HG03571 (cell line): Measurements from ENCODE around the gene MIER1.
"Not testable (repeated sequence)": the region's sequence is repeated elsewhere in the genome, so short reads cannot be mapped to it uniquely, and the experiment has no call there.

Experiments
- ATAC-seq: cut with Tn5 transposase; IDR thresholded peaks from one replicate; pipeline ENCODE4 v1.9.1; 2021; ENCODE audit not compliant: unreplicated experiment

MIER1 gene

DNA sequence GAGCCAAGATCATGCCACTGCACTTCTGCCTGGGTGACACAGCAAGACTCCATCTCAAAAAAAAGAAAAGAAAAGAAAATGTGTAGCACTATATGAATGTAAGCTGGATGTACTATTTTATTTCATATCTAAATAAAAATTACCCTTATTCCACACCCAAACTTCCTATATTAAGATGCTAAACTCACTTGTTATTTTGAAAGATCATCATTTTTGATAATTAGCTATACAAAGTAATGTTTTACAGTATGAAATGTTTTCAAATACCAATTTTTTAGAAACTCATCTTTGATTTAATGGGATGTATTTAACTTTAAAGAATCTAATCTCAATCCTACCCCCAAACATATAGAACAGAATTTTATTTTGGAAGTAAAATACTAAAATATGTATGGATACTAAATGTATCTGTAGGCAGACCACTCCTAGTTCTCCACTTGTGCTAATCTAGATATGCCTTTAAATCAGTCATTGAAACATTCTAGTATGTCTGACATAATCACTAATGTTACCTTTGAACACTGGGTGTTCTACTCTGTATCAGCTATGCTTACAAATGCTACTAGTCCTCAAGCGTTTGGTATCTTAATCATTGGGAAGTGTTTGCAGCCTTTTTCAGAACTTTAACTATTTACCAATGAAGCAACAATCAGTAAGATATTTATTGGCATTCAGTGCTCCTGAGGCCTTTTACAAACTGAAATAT is 12.9 kb downstream of the MIER1 start:
- no peak for ATAC-seq

DNA sequence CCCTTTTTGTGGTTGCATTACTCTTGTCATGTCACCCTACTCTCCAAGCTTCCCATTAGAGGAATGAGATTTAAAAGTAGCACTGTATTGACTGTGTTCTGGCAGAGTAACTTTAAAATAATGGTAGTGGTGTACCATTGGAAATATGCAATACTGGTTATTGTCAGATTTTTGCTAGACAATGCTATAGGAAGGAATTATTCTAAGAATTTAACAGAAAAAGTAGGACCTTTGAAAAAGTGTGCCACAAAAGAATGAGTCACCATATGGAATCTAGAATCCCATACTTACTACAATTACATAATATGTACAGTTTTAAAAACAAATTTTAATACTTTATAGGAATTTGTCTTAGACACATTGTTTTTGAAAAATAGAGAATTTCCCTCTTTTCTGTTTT is 13.8 kb downstream of the MIER1 start:
- no peak for ATAC-seq

DNA sequence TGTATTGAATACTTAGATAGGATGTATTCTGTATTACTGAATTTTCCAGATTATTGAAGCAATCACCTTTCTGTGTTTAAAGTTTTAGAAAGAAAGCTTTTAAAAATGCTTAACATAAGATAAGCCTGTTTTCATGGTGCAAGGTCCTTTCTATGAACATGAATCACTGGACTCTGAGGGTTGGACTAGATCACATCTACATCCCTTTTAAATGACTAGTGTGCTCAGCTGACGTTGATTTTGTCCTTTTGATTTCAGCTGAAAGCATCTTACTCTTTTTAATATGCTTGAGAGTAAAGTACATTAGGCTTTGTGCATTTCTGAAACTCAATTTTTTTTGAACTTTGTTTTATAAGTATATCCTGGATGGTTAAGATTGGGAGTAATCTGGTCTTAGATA is 16.2 kb downstream of the MIER1 start:
- ATAC-seq, result no peak

DNA sequence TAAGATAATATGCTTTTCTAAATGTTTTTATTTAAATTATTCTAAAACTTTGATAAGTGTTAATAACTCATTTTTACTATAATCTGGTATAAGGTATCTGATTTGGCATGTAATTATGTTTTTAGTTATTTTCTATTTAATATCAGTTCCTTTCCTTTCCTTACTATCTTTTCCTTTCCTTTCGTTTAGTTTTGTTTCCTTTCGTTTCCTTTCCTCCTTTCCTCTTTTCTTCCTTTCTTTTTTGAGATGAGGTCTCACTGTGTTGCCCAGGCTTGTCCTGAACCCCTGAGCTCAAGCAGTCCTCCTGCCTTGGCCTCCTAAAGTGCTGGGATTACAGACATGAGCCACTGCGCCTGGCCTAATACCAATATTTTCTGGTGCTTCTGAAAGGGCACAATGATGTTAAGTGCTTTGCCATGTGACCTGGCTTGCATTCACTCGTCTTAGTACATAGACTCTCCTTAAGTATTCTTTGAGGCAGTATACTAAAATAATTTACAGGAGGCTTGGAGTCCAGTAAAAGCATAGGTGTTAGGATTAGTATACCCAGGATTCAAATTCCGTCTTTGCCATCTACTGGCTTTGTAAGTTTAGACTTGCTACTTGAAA is 18.7 kb downstream of the MIER1 start:
- no peak for ATAC-seq

DNA sequence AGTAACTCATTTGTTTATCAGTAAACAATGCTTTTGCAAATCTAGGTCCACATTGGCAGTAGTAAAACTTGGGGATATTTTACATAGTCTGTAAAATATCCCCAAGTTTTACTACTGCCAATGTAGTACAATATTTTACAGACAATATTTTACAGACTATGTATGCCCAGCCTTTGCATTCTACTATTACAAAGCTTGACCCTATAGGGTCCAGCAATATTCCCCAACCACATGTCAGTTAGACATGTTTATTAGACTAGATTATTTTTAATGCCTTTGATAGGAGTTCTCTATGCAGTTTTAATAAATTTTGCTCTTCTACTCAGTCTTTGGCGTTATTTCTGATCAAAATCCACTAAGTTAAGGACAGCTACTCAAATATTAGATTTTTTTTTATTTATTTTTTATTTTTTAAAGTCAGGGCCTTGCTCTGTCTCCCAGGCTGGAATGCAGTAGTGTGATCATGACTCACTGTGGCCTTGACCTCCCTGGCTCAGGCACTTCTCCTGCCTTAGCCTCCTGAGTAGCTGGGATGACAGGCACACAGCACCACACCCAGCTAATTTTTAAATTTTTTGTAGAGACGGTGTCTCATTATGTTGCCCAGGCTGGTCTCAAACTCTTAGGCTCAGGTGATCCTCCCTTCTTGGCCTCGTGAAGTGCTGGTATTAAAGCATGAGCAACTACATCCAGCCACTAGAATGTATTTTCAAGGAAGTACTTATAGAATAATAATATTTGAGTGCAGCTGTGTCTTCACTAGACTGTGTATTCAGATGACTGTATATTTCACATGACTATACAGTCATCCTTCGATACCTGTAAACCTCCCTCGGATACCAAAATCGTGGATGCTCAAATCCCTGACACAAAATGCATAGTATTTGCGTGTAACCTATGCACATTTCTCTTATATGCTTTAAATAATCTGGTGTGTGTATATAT is 19.8 kb downstream of the MIER1 start:
- ATAC-seq, result no peak

DNA sequence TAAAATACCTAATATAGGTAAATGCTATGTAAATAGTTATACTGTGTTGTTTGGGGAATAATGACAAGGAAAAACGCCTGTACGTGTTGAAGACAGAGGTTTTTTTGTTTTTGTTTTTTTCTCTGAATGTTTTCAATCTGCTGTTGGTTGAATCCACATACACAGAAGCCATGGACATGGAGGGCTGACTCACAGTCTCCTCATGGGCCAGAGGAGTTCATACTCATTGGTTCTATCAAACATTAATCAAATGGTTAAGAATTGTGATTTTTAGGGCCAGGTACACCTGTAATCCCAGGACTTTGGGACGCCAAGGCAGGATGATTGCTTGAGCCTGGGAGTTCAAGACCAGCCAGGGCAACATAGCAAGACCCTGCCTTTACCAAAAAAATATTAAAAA is 20.5 kb downstream of the MIER1 start:
- no peak for ATAC-seq

DNA sequence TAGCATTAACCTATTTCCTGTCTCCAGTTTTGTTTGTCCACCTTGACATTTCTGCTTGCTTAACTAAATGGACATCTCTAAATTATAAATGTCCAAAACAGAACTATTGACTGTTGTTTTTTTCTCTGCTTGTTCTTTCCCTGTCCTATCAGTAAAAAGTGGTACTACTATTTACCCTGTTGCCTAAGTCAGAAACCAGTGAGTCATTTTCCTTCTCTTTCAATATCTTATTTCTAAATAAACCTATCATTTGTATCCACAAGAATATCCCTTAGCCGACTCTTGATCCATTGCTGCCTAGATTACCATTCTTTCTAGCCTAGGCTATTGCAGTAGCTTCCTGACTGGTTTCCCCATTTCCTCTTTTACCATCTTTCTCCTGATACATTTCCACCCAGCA is 22.5 kb downstream of the MIER1 start:
- ATAC-seq, result no peak

DNA sequence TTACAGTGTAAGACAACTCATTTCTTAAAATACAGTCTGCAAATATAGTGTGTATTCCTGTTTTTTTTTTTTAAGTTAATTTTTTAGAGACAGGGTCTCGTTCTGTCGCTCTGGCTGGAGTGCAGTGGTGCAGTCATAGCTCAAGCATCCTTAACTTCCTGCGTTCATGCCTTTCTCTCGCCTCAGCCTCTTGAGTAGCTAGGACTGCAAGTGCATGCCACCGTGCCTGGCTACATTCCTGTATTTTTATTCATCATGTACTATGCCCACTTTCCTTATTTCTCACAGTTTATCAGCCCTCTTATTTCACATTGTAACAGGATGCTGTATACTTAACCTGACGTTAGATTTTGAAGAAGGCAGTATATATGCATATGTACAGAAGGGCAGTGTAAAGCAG is 26.7 kb downstream of the MIER1 start:
- no peak for ATAC-seq

DNA sequence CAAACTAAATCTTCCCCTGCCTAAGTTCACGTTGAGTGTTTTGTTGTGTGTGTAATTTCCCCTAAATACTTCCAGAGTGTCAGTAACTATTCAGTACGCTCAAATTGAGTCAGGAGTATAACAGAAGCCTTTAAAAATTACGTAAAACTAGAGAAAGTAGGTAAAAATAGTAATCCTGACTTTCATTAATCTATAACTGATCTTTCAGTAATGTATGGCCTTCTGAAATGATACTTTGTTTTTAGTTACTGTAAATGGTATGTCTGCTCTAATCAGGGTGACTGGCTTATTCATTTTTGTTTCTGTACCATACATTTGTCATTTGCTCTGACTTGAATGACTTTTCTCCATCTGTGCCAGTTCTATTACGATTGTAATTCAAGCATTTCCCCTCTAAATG is 29.4 kb downstream of the MIER1 start:
- ATAC-seq, result peak; percentile 88

DNA sequence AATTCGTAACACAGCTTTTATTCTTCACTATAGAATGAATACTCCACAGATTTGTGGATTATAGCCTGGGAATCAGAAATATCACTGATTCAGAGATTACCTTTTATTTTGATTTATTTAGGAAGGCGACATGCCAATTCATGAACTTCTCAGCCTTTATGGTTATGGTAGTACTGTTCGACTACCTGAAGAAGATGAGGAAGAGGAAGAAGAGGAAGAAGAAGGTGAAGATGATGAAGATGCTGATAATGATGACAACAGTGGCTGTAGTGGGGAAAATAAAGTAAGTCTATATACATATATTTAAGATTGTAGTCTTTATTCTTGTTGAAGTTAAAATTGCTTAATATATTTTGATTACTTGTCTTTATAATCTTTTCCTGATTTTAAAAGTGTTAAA is 33.1 kb downstream of the MIER1 start:
- no peak for ATAC-seq

DNA sequence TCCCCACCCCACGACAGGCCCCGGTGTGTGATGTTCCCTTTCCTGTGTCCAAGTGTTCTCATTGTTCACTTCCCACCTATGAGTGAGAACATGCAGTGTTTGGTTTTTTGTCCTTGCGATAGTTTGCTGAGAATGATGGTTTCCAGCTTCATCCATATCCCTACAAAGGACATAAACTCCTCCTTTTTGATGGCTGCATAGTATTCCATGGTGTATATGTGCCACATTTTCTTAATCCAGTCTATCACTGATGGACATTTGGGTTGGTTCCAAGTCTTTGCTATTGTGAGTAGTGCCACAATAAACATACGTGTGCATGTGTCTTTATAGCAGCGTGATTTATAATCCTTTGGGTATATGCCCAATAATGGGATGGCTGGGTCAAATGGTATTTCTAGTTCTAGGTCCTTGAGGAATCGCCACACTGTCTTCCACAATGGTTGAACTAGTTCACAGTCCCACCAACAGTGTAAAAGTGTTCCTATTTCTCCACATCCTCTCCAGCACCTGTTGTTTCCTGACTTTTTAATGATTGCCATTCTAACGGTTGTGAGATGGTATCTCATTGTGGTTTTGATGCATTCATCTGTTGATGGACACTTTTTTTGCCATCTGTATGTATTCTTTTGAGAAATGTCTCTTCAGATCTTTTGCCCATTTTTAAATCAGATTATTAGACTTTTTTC is 41.5 kb downstream of the MIER1 start:
- ATAC-seq, result not testable (repeated sequence)

DNA sequence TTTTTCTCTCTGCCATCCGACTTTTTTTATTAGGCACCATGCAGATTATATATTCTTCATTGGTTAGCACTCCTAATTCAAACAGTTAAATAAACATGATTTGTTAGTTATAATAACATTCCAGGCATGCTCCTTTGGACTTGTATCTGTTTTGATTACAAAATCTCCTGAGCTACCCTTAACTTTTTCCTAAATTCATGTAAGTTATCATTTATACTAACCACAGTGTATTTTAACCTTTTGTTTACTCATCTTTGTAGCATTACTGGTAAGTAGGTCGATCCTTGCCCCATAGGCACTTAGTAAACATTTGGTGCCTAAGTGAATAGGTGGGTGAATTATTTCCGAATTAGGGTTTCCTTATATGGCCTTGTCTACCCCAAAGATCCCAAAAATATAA is 43.8 kb downstream of the MIER1 start:
- ATAC-seq, result no peak

DNA sequence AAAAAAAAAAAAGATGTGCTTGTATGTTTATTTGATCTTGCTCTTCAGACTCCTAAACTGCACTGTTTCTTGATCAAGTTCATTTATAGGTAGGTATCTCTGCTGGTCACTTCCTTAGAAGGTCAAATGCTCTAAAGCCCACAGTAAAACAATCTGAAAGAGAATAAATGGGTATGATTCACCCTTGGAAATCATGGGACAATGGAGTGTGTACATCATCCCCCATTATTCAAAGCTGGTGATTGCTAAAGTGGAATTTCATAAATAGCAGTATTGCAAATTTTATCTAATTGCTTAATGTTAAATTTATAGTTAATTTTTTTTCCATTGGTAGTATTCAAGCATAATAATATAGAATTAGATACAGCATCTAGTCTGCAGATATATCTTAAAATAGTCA is 53.4 kb downstream of the MIER1 start:
- no peak for ATAC-seq

DNA sequence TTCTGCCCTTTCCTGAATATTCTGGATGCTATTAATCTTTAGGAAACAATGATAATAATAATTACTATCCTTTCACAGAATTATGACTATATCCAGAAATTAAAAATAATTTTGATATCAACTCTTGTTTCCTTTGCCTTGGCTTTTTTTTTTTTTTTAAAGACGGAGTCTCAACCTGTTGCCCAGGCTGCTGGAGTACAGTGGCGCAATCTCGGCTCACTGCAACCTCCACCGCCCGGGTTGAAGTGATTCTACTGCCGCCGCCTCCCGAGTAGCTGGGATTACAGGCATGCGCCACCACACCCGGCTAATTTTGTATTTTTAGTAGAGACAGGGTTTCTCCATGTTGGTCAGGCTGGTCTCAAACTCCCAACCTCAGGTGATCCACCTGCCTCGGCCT is 54.8 kb downstream of the MIER1 start:
- ATAC-seq, result not testable (repeated sequence)

DNA sequence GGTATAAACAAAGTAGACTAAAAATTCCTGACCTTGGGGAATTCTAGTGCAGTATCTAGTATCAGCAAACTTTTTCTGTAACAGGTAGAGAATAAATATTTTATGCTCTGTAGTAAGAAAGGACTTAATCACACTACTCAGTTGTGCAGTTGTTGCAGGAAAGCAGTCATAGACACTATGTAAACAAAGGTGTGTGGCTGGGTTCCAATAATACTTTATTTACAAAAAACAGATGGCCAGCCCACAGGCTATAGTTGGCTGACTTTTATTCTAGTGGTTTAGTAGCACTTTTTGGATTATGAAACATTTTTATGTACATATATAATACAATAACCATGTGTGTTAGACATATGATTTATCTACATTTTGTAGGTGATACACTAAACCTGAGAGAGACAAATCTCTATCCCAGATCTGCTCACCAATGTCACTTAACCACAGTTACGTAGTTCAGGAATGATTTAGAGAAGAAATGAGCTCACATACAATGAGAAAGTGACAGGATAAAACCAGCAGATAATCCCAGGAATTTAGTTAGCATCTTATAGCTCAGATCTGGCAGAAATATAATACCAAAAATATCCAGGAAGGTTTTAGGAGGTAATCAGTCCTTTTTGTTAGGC is 56.1 kb downstream of the MIER1 start:
- no peak for ATAC-seq

DNA sequence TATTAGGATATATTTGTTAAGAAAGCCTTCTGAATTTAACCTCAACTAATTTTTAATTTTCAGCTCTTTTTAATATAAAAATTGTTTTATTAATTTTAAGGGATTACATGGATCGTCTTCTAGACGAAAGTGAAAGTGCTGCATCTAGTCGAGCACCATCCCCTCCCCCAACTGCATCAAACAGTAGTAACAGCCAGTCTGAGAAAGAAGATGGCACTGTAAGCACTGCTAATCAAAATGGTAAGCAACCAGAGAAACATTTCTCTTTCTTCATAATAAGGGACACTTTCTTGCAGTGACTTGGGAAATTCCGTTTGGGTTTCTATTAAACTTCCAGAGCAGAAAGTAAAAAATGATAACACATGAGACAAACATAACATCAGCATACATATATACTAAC is 56.9 kb downstream of the MIER1 start:
- no peak for ATAC-seq

DNA sequence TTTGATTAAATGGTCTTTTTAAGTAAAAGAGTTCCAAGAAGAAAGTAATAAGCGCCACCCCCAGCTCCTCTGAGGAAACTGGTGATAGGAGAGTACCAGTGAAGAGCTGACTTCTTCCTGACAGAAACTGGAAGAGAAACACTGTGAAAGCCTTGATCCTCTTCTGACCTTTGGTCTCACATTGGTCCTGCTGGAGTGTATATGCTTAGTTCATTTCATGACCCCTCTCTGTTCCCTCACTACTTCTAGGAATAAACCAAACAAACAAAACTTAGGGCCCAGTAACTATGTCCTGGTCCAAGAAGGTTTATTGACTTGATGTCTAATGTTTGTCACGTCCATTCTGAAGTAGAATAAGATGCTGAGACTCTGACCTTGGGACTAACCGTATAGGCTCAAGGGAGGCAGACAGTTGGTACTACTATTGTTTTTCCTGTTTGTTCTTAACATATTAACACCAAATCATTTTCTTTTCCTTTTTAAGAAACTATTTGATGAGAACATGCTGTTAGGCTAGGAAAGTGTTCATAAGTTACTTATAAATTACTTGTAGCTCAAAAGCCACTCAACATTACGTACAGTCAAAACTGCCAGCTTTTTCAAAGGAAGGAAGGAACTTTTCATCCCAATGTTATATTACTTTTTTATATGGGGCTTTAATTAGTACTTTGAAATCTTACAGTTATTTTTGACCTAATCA is 57.9 kb downstream of the MIER1 start:
- ATAC-seq, result peak; percentile 40

DNA sequence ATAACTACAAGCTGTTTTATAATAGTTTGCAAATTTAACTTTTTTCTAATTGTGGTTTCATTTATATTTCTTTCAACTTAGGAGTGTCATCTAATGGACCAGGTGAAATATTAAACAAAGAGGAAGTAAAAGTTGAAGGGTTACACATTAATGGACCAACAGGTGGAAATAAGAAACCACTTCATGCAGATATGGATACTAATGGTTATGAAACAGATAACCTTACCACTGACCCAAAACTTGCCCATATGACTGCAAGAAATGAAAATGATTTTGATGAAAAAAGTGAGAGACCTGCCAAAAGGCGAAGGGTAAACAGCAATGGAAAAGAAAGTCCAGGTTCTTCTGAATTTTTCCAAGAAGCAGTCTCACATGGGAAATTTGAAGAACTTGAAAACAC is 59.7 kb downstream of the MIER1 start:
- ATAC-seq, result peak; percentile 85

DNA sequence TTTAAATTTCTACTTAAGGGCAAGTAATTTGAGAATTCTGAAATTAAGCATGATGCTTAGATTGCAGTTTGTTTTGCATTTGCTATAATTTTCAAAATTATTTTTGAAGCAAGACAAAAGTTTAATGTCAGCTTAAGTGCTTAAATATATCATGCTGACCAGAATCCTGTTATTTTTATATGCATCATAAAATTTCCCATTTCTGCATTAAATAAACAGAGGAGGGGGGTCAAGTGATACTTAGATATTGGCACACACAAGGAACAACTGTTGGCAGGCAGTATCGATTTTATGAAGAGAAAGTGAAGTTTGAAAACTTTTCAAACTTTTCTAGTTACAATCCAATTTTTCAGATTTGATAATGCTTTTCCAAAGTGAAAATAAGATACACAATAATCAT is 61.0 kb downstream of the MIER1 start:
- ATAC-seq, result no peak

DNA sequence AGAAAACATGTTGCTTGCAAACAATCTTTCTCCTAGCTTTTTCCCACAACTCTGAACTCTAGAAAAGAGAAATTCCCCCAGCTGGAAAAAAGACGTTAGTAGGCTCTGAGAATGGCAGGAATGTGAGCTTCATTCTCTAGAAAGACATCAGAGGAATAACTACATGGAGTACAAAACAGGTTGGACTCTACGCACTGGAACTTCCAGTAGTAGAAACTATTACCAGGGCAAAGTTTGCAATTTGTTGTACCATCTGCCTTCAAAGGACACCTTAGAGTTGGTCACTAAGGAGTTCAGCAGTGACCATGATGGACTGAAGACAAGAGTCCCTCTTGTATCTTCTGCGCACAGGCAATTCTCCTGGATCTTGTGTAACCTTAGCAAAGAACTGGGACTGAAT is 68.3 kb downstream of the MIER1 start:
- no peak for ATAC-seq
